GM12875 (cell line): ENCODE measurements around the gene BORCS5.

Experiments used
- H3K4me3 ChIP-seq: one replicate; pipeline ENCODE4 v1.5.1; 2011; ENCODE audit warnings: low read depth, low read length, control low read depth
- TF ChIP-seq, protein P1 (sequence below): IDR thresholded peaks from 2 replicates; pipeline ENCODE4 v1.5.1; 2011; ENCODE audit warnings: low read depth, mild to moderate bottlenecking, control low read depth, inconsistent platforms, low read length, moderate library complexity, borderline replicate concordance; ENCODE audit not compliant: insufficient read depth

Gene BORCS5

DNA sequence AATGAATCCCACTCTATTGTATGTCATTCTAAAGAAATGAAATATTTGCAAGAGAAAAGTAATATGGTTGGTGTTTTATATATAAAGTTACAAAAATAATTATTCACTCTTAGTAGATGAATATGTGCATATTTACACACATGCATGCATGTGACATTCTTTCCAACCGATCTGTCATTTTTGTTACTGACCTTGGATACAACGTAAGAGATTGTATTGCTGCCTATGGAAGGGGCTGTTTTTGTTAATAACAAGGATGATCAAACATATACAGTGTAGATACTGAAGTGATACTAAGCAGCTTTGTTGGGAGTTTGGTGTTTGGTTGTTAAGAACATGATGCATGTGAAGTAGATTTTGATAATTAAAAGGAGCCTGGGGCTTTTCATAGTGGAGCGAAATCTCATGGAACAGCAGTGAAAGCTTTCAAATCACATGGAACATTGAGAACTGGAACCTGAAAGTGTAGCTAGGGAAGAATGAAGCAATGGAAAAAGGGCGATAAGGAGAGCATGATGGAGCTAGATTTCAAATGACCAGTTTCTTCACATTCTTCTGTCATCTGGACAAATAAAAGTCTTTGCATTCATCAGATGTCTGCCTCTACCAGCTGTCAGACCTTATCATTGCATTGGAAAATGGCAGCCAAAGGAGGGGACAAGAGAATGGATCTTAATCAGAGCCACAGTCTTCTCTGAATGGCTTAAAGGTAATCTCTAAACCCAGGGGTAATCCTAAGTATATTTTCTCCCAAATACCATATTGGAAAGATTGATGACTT is 10.0 kb downstream of the BORCS5 start:
- no peak overlapping the region for H3K4me3 ChIP-seq
- TF ChIP-seq, protein P1, sequence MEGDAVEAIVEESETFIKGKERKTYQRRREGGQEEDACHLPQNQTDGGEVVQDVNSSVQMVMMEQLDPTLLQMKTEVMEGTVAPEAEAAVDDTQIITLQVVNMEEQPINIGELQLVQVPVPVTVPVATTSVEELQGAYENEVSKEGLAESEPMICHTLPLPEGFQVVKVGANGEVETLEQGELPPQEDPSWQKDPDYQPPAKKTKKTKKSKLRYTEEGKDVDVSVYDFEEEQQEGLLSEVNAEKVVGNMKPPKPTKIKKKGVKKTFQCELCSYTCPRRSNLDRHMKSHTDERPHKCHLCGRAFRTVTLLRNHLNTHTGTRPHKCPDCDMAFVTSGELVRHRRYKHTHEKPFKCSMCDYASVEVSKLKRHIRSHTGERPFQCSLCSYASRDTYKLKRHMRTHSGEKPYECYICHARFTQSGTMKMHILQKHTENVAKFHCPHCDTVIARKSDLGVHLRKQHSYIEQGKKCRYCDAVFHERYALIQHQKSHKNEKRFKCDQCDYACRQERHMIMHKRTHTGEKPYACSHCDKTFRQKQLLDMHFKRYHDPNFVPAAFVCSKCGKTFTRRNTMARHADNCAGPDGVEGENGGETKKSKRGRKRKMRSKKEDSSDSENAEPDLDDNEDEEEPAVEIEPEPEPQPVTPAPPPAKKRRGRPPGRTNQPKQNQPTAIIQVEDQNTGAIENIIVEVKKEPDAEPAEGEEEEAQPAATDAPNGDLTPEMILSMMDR, result no peak

DNA sequence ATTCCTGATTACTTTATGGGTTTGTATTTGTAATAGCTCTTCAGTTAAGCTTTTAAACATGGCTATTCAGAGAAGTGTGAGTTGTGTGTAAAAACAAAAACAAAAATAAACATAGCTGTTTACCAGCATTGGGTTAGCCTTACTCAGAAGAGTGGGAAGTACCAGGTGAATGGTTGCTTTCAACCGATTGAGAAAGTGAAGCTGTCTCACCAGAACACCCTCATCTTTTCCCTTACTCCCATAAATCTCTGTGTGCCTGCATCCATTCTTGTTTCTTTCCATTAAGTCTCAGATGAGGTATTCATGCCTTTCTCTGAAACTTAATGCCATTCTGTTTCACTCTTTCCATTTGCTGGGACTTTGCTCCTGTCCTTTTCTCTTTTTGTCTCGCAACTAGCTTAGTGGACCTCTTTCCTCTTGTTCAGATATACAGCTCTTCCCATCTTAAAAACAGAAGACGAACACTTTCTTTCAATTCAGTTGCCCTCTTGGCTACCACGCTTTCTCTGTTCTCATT is 10.7 kb downstream of the BORCS5 start:
- TF ChIP-seq, protein P1, result no peak
- H3K4me3 ChIP-seq, result no peak overlapping the region

DNA sequence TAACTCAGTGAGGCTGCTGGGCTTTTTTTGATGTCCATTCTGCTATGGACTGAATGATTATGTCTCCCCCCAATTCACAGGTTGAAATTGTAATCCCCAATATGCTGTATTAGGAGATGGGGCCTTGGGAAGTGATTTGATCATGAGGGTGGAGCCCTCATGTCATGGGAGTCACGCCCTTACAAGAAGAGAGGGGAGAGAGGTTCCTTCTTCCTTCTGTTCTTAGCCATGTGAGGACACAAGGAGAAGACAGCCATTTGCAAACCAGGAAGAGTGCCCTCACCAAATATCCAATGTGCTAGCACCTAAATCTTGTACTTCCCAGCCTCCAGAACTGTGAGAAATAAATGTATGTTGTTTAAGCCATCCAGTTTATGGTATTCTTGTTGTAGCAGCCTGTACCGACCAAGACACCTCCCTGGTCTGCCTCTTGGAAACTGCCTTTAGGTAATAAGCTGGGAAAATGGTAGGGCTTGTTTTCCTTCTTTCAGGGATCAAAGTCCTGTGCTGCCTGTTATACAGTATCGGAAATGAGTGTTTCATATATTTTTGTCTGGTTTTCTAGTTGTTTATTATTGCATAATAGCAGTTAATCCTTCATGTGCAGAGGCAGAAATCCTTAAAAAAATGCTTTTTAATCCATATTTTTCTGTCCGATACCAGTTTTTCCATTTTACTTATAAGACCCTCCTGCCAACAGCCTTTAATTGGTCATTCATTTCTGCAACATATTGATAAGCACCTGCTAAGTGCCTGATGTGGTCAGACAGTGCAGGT is 16.3 kb downstream of the BORCS5 start:
- H3K4me3 ChIP-seq, result no peak overlapping the region
- TF ChIP-seq, protein P1, result no peak

DNA sequence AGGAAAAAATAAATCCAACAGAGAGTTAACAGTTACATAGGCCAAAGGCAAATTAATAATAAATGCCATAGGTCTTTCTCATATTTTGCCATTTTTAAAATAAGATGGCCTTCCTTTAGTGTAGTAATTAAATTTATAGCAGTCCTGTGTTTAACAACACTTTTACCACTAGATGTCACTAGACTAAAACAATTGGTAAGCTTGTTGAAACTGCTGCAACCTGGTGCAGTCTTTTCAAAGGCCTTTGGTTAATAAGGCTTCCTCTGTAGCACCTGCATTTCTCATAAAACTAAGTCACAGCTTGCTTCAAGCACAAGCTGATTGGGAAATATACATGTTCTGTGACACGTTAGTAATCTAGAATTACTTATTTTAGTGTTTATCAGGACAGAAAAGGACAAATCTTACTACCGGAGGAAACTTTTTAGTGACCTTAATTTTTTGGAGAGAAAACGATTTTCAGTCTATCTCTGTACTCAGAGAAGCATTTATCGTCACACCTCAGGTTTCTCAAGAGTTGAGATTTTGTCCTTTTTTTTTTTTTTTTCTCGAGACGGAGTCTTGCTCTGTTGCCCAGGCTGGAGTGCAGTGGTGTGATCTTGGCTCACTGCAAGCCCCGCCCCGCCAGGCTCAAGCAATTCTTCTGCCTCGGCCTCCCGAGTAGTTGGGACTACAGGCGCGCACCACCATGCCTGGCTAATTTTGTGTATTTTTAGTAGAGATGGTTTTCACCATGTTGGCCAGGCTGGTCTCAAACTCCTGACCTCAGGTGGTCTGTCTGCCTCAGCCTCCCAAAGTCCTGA is 20.0 kb downstream of the BORCS5 start:
- H3K4me3 ChIP-seq, result no peak overlapping the region
- TF ChIP-seq, protein P1, result peak; percentile 23; the same call in 1 of the 2 replicates

DNA sequence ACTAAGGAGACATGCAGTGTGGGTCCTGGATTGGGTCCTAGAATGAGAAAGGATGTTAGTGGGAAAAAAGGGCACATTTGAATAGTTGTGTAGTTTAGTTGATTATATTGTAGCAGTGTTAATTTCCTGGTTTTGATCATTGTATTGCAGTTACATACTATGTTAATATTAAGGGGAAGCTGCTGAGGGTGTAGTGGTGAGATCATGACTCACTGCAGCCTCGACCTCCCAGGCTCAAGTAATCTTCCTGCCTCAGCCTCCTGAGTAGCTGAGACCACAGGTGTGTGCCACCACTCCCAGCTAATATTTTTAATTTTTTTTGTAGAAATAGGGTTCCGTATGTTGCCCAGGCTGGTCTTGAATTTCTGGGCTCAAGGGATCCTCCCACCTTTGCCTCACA is 21.7 kb downstream of the BORCS5 start:
- no peak overlapping the region for H3K4me3 ChIP-seq
- TF ChIP-seq, protein P1, result no peak

DNA sequence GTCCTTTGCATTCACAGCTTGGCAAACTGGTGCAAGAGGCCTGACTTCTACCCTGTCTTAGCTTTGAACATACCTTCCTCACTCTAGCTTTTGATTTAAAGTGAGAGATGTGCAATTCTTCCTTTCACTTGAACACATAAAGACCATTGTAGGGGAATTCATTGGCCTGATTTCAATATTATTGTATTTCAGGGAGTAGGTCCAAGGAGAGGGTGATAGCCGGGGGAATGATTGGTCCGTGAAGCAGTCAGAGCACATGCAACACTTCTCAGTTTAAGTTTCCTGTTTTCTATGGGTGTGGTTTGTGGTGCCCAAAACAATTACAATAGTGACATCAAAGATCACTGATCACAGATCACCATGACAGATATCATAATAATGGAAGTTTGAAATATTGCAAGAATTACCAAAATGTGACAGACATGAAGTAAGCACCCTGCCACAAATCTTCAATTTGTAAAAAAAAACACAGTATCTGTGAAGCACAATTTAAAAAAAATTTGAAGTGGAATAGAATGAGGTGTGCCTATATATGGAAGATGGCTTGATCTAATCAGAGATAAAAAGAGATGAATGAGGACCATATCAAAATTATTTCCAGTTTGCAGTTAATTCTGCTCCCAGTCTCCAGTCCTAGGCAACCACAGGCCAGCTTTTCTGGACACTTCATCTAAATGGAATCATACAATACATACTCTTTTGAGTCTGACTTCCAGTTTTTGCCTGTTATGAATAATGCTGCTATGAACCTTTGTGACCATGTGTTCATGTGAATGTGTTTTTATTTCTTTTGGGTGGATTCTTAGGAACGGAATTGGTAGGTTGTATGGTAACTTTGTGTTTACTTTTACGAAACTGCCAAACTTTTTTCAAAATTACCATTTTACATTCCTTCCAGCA is 23.2 kb downstream of the BORCS5 start:
- TF ChIP-seq, protein P1, result no peak
- H3K4me3 ChIP-seq, result no peak overlapping the region
